ENCODE data around the gene ARID5B. TPM values are rescaled to one million over a fixed set of nuclear protein-coding genes. Genes with fewer than 3 reads are reported as not detected.

The ARID5B gene
- total RNA-seq, 1 donor from 2014 or later, result 29.8 TPM

GRCh38 chr10:61990761-61991135, 89.2 kb downstream of the ARID5B start:
- Histone ChIP-seq H3K9me3 (no peaks in the 10 kb centered on the region), H3K4me3 (no peak overlapping the region), H3K27me3 (ENCODE audit: low read depth) (no peaks in the 10 kb centered on the region), H3K27ac (no peak overlapping the region), H3K36me3 (no peaks in the 10 kb centered on the region), H3K4me1 (peaks cover 50% of the 10 kb centered on the region)
- ATAC-seq (no peak), DNase-seq (no peak)
- TF ChIP-seq, protein P1, sequence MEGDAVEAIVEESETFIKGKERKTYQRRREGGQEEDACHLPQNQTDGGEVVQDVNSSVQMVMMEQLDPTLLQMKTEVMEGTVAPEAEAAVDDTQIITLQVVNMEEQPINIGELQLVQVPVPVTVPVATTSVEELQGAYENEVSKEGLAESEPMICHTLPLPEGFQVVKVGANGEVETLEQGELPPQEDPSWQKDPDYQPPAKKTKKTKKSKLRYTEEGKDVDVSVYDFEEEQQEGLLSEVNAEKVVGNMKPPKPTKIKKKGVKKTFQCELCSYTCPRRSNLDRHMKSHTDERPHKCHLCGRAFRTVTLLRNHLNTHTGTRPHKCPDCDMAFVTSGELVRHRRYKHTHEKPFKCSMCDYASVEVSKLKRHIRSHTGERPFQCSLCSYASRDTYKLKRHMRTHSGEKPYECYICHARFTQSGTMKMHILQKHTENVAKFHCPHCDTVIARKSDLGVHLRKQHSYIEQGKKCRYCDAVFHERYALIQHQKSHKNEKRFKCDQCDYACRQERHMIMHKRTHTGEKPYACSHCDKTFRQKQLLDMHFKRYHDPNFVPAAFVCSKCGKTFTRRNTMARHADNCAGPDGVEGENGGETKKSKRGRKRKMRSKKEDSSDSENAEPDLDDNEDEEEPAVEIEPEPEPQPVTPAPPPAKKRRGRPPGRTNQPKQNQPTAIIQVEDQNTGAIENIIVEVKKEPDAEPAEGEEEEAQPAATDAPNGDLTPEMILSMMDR (IDR thresholded peaks at IDR 0.05), result no peak
- intact Hi-C loops (cut with DNase I), result no loop called here

DNA sequence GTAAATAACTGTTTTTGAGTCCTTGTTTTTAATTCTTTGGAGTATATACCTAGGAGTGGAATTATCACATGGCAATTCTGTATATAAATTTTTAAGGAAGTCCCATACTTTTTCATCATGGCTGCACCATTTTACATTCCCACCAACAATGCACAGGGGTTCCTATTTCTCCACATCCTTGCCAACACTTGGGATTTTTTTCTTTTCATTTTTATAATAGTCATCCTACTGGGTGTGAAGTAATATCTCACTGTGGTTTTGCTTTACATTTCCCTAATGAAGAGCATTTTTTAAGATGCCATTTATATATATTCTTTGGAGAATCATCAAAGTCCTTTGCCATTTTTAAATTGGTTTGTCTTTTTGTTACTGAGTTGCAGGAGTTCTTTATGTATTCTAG, 89.7 kb downstream of the ARID5B start:
- Histone ChIP-seq H3K36me3 (no peaks in the 10 kb centered on the region), H3K27me3 (ENCODE audit: low read depth) (no peaks in the 10 kb centered on the region), H3K4me1 (peaks cover 50% of the 10 kb centered on the region), H3K27ac (no peak overlapping the region), H3K9me3 (no peaks in the 10 kb centered on the region), H3K4me3 (no peak overlapping the region)
- TF ChIP-seq, protein P1 (IDR thresholded peaks at IDR 0.05), result no peak
- ATAC-seq (no peak), DNase-seq (no peak)
- intact Hi-C loops (cut with DNase I), result no loop called here

GRCh38 chr10:61992059-61992460, 90.6 kb downstream of the ARID5B start:
- DNase-seq, result no peak
- no peaks in the 10 kb centered on the region for H3K36me3 ChIP-seq
- no peaks in the 10 kb centered on the region for H3K27me3 ChIP-seq (ENCODE audit: low read depth)
- H3K27ac ChIP-seq, result peak overlapping the region; percentile 80
- H3K9me3 ChIP-seq, result no peaks in the 10 kb centered on the region
- intact Hi-C loops (cut with DNase I), result no loop called here
- peak overlapping the region; percentile 37 for H3K4me3 ChIP-seq
- TF ChIP-seq, protein P1 (IDR thresholded peaks at IDR 0.05), result no peak
- peak; percentile 48 to 61 for ATAC-seq
- peaks cover 50% of the 10 kb centered on the region for H3K4me1 ChIP-seq

DNA sequence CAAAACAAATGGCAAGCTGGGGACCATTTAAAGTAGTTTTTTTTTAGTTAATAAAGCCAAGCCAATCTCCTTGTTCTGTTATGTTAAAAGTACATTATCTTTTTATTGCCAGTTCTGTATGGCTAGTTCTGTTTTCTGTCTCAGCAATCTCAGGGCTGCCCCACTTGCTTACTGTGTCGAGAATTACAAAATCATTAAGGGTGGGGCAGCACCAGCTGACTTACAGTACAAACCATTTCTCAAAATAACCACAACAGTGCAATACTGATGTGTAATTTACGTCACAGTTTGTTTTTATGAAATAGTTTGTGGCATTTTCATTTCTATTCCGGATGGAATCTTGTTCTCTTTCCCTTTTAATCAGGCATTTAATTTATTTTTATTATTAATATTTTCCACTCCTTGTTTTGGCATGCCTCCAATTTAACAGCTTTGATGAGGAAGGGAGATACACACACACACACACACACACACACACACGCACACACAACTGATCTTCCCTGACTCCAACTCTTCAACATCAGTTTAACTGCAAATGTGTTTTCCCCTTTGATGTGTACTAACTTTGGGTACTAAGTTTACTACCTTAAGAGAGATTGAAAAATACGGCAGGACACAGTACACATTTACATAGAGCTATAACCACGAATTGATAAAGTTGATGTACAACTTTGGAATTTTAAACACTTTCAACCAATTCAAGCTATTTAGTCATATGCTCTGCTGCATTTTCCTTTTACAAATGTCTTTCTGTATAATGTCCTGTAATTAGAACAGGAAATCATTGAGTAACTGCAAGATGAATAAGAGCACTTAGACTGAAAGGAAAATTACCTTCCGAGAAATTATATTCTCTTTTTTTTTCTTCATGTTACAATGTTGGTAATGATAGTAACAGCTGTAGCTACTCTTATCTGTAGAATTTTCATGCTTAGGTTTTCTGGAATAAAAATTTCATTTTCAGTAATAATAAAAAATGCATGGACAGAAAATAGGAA, 91.5 kb downstream of the ARID5B start:
- Histone ChIP-seq H3K27ac (peak overlapping the region; percentile 80), H3K36me3 (no peaks in the 10 kb centered on the region), H3K4me1 (peaks cover 41% of the 10 kb centered on the region), H3K4me3 (peak overlapping the region; percentile 37), H3K9me3 (no peaks in the 10 kb centered on the region), H3K27me3 (ENCODE audit: low read depth) (no peaks in the 10 kb centered on the region)
- intact Hi-C loops (cut with DNase I), result no loop called here
- DNase-seq (peak; percentile 55), ATAC-seq (peak; percentile 95)
- TF ChIP-seq, protein P1 (IDR thresholded peaks at IDR 0.05), result no peak

DNA sequence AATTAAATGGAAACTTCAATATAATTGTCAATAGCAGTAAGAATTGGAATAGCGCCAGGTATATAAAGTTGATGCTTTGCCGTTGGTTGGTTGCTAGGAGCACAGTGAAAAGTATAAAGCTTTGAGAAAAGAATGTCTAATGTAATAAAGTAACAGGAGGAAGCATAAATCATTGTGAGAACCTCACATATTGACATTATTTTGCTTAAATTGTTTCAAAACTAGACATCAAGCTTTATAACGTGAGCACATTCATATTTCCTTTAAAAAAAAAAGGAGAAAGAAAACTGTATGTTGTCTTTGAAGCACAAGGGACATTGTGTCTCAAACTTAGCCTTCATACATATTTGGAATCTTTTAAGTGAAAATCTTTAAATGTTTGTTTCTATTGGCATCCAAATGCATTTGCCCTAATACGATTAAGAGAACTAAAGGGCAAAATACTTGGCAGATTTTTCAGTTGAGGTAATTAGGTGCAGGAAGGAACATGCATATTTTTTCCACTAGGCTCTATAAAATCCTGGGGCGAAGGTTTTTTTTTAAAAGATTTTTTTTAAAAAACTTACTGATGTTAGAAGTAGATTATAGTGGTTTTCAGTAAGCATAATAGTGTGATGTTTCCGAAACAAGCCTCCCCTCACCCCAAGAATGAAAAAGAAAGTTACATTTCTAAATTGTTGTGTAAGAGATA, 92.4 kb downstream of the ARID5B start:
- DNase-seq, result no peak
- Histone ChIP-seq H3K9me3 (no peaks in the 10 kb centered on the region), H3K36me3 (no peaks in the 10 kb centered on the region), H3K27me3 (ENCODE audit: low read depth) (no peaks in the 10 kb centered on the region), H3K27ac (peak overlapping the region; percentile 80), H3K4me1 (peaks cover 34% of the 10 kb centered on the region), H3K4me3 (peak overlapping the region; percentile 37)
- TF ChIP-seq, protein P1 (IDR thresholded peaks at IDR 0.05), result no peak
- intact Hi-C loops (cut with DNase I), result no loop called here
- peak in 1 of 2 donors; percentile 14 for ATAC-seq
